WTC11 (cell line): ENCODE results near the gene UBE3C. TPM values are rescaled to one million over a fixed set of nuclear protein-coding genes. Genes with fewer than 3 reads are reported as not detected.

Experiments
- ATAC-seq: fragments of 200-7000 bp; cut with Tn5 transposase; 2 replicates; pipeline ENCODE4 v1.10.0; 2021; ENCODE audit warnings: mild to moderate bottlenecking, moderate library complexity
- CTCF ChIA-PET: fragments of 300-600 bp; sonication (Branson Sonifier 250); formaldehyde crosslinking; loops from one replicate; lab custom pipeline; 2021; ENCODE audit warnings: antibody characterized with exemption; lab: Charles Lee
- POLR2A ChIA-PET: fragments of 350-600 bp; sonication (Branson Sonifier 250); formaldehyde crosslinking; loops from one replicate; lab custom pipeline; 2021; ENCODE audit warnings: antibody characterized with exemption; lab: Charles Lee
- DNase-seq: peaks from one replicate; pipeline ENCODE4 v3.0.0; 2021; ENCODE audit warnings: low spot score
- H3K27ac Mint-ChIP-seq: 2 replicates; pipeline ENCODE4 v1.8.0; 2021; ENCODE audit warnings: mixed read lengths
- H3K27me3 Mint-ChIP-seq: 2 replicates; pipeline ENCODE4 v1.8.0; 2021; ENCODE audit warnings: low read depth, mild to moderate bottlenecking, moderate library complexity, mixed read lengths
- H3K36me3 Mint-ChIP-seq: 2 replicates; pipeline ENCODE4 v1.8.0; 2021; ENCODE audit warnings: mixed read lengths
- H3K4me1 Mint-ChIP-seq: 2 replicates; pipeline ENCODE4 v1.8.0; 2022; ENCODE audit warnings: mixed read lengths
- H3K4me3 Mint-ChIP-seq: 2 replicates; pipeline ENCODE4 v1.8.0; 2021; ENCODE audit warnings: mild to moderate bottlenecking, moderate library complexity, mixed read lengths
- H3K9me3 Mint-ChIP-seq: 2 replicates; pipeline ENCODE4 v1.8.0; 2021; ENCODE audit warnings: mixed read lengths
- AFF4 ChIP-seq: sonication (generic); formaldehyde crosslinking; IDR thresholded peaks from 2 replicates; pipeline ENCODE4 v1.8.1; 2023; ENCODE audit warnings: mild to moderate bottlenecking, missing genetic modification reagents, borderline replicate concordance
- ARID4B ChIP-seq: sonication (generic); formaldehyde crosslinking; IDR thresholded peaks from 2 replicates; pipeline ENCODE4 v1.8.0; 2023; ENCODE audit warnings: missing genetic modification reagents, mild to moderate bottlenecking, borderline replicate concordance
- CREM ChIP-seq: sonication (generic); formaldehyde crosslinking; IDR thresholded peaks from 2 replicates; pipeline ENCODE4 v1.8.1; 2022; ENCODE audit warnings: mild to moderate bottlenecking, missing genetic modification reagents, moderate library complexity
- IRF2 ChIP-seq: sonication (generic); formaldehyde crosslinking; IDR thresholded peaks from 2 replicates; pipeline ENCODE4 v1.8.0; 2022; ENCODE audit warnings: low read depth, missing genetic modification reagents, borderline replicate concordance
- MLX ChIP-seq: sonication (generic); formaldehyde crosslinking; IDR thresholded peaks from 2 replicates; pipeline ENCODE4 v1.8.1; 2023; ENCODE audit warnings: mild to moderate bottlenecking, missing genetic modification reagents, moderate library complexity
- NR1H2 ChIP-seq: sonication (generic); formaldehyde crosslinking; IDR thresholded peaks from 2 replicates; pipeline ENCODE4 v1.9.0; 2021; ENCODE audit warnings: mild to moderate bottlenecking, moderate library complexity, missing genetic modification reagents
- OVOL2 ChIP-seq: fragments of 250-450 bp; sonication (Bioruptor Pico); IDR thresholded peaks from 2 replicates; pipeline ENCODE4 v1.9.0; 2021; ENCODE audit warnings: mild to moderate bottlenecking, borderline replicate concordance
- PRDM15 ChIP-seq: sonication (generic); formaldehyde crosslinking; IDR thresholded peaks from 2 replicates; pipeline ENCODE4 v1.8.0; 2022; ENCODE audit warnings: missing genetic modification reagents
- SMAD4 ChIP-seq: sonication (generic); formaldehyde crosslinking; IDR thresholded peaks from 2 replicates; pipeline ENCODE4 v1.8.0; 2022; ENCODE audit warnings: mild to moderate bottlenecking, missing genetic modification reagents
- SOX15 ChIP-seq: fragments of 250-450 bp; sonication (Bioruptor Pico); IDR thresholded peaks from 2 replicates; pipeline ENCODE4 v1.9.0; 2021; ENCODE audit warnings: mild to moderate bottlenecking
- TEAD4 ChIP-seq: sonication (generic); formaldehyde crosslinking; IDR thresholded peaks from 2 replicates; pipeline ENCODE4 v1.8.0; 2022; ENCODE audit warnings: mild to moderate bottlenecking, missing genetic modification reagents
- TP53 ChIP-seq: sonication (generic); formaldehyde crosslinking; IDR thresholded peaks from 2 replicates; pipeline ENCODE4 v1.8.1; 2023; ENCODE audit warnings: mild to moderate bottlenecking, missing genetic modification reagents
- ZMAT4 ChIP-seq: fragments of 250-450 bp; sonication (Bioruptor Pico); IDR thresholded peaks from 2 replicates; pipeline ENCODE4 v1.9.0; 2021; ENCODE audit warnings: mild to moderate bottlenecking
- ZNF121 ChIP-seq: sonication (generic); formaldehyde crosslinking; IDR thresholded peaks from 2 replicates; pipeline ENCODE4 v1.8.0; 2023; ENCODE audit warnings: missing genetic modification reagents
- ZNF317 ChIP-seq: sonication (generic); formaldehyde crosslinking; IDR thresholded peaks from 2 replicates; pipeline ENCODE4 v1.8.1; 2023; ENCODE audit warnings: low read depth, mild to moderate bottlenecking, moderate library complexity, missing genetic modification reagents, borderline replicate concordance
- ZNF423 ChIP-seq: fragments of 250-450 bp; sonication (Bioruptor Pico); IDR thresholded peaks from 2 replicates; pipeline ENCODE4 v2.1.2; 2022; ENCODE audit warnings: mild to moderate bottlenecking, moderate library complexity
- ZNF512 ChIP-seq: sonication (generic); formaldehyde crosslinking; IDR thresholded peaks from 2 replicates; pipeline ENCODE4 v1.8.1; 2022; ENCODE audit warnings: missing genetic modification reagents, borderline replicate concordance
- ZSCAN18 ChIP-seq: fragments of 250-450 bp; sonication (Bioruptor Pico); IDR thresholded peaks from 2 replicates; pipeline ENCODE4 v2.1.2; 2022; ENCODE audit warnings: mild to moderate bottlenecking, moderate library complexity
- total RNA-seq: library from RNA; stranded (reverse); gene quantifications from 3 replicates; pipeline ENCODE4 v1.2.3, GENCODE V29; 2021

The UBE3C gene
- total RNA-seq, 1 experiment from 2014 or later, result 59.7 TPM

- no peak for TF ChIP-seq ARID4B (CRISPR knock-in tag)
- TF ChIP-seq ZNF121 (CRISPR knock-in tag), result no peak
- TF ChIP-seq ZNF423 (CRISPR knock-in tag), result no peak
- no peak for TF ChIP-seq IRF2 (CRISPR knock-in tag)
- no peak for TF ChIP-seq ZNF512
- no peak for TF ChIP-seq SOX15 (CRISPR knock-in tag)
- TF ChIP-seq SMAD4 (CRISPR knock-in tag), result no peak
- no peak for TF ChIP-seq MLX (CRISPR knock-in tag)
- TF ChIP-seq OVOL2 (CRISPR knock-in tag), result no peak
- TF ChIP-seq CREM, result no peak
- TF ChIP-seq ZMAT4, result no peak
Measured at GRCh38 chr7:157112706-157113105, 26.0 kb upstream of the UBE3C start (continued).

GRCh38 chr7:157113607-157114006, 25.1 kb upstream of the UBE3C start:
- peaks cover 2% of the 10 kb centered on the region; the same call in 1 of the 2 replicates for H3K36me3 Mint-ChIP-seq
- H3K27ac Mint-ChIP-seq, result no peak overlapping the region
- no peaks in the 10 kb centered on the region for H3K4me1 Mint-ChIP-seq
- CTCF ChIA-PET, result no interaction called here
- ATAC-seq (no peak), DNase-seq (no peak)
- H3K27me3 Mint-ChIP-seq, result peaks cover 8% of the 10 kb centered on the region
- POLR2A ChIA-PET, result no interaction called here
- no peak for TF ChIP-seq PRDM15
- no peak for TF ChIP-seq TEAD4 (CRISPR knock-in tag)
- no peak for TF ChIP-seq NR1H2 (CRISPR knock-in tag)
- TF ChIP-seq TP53 (CRISPR knock-in tag), result no peak
- TF ChIP-seq ZNF317, result no peak
- no peak for TF ChIP-seq ZNF121 (CRISPR knock-in tag)
- TF ChIP-seq ZSCAN18, result no peak
- no peak for TF ChIP-seq ZNF423 (CRISPR knock-in tag)
- TF ChIP-seq AFF4 (CRISPR knock-in tag), result no peak
- peaks cover 47% of the 10 kb centered on the region for H3K9me3 Mint-ChIP-seq
- H3K4me3 Mint-ChIP-seq, result no peak overlapping the region
